Measurements from ENCODE around the gene ABLIM1. TPM values are rescaled to one million over a fixed set of nuclear protein-coding genes. Genes with fewer than 3 reads are reported as not detected.

ABLIM1 gene
- polyA plus RNA-seq, 3 donors = 0.33 to 0.91 (median 0.57) TPM

DNA sequence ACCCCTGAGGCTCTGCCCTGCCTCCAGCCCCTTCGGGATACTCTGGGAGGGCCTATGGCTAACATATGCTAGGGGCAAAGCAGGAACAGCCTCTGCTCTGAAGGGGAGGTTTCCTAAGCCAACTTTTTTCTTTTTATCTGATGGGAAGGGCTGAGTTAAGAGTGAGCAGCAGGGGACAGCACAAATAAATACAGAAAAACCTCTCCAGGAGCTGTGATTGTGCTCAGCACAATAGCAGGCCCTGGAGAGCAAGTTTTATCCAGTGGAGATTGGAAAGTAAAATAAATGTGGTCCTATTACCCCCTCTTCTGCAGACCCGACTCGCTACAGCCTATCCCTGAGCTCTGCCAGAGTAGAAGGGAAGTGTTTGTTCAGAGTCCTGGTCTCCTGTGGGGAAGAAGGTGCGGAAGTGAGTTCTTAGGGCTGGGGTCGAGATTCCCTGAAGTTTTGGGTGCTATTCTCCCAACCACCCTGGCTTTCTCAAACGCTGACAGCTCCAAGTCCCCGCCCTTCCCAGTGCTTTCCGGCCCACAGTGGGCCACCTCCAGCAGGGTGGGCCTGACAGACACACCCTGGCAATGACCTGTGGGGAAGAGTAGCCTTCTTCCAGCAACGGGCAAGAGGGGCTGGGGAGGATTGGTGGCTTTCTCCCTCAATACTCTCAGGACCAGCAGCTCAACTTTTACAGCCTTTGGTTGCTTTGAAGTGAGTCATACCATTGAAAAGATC, 230.8 kb downstream of the ABLIM1 start:
- Mint-ChIP-seq H3K9me3 (peaks cover 0 to 1% (median 0%) of the 10 kb centered on the region in 7 donors), H3K4me3 (no peak overlapping the region), H3K27me3 (ENCODE audit: low read depth in 3 of 3) (peaks cover 1 to 3% (median 2%) of the 10 kb centered on the region in 3 donors), H3K4me1 (no peaks in the 10 kb centered on the region), H3K27ac (peak overlapping the region in 1 of 7 donors; percentile 24), H3K36me3 (no peaks in the 10 kb centered on the region)
- no peak overlapping the region for H3K4me2 ChIP-seq (replicated peaks; ENCODE audit: extremely low read depth, low read length, poor library complexity, severe bottlenecking)
- H3K4me3 ChIP-seq (replicated peaks in 1 of 3; ENCODE audit: low read depth in 2 of 3, low read length in 3 of 3) = no peak overlapping the region
- no peak overlapping the region for H3K9ac ChIP-seq (ENCODE audit: insufficient read depth, low read length, poor library complexity, severe bottlenecking)
- no peaks in the 10 kb centered on the region for H3K27me3 ChIP-seq (ENCODE audit: control insufficient read depth in 2 of 2, insufficient read depth in 2 of 2, low read length in 2 of 2)
- intact Hi-C loops (cut with micrococcal nuclease) = no loop called here
- no peaks in the 10 kb centered on the region for H4K20me1 ChIP-seq (ENCODE audit: insufficient read depth, low read length)
- WGBS (ENCODE audit: insufficient coverage) = 91% methylated on average over 4 of the region's 9 CpGs
- H3K4me1 ChIP-seq (ENCODE audit: control insufficient read depth in 1 of 2, insufficient read depth in 2 of 2, low read length in 2 of 2) = no peaks in the 10 kb centered on the region
- no peak overlapping the region for H3K27ac ChIP-seq (ENCODE audit: low read depth in 1 of 2, low read length in 2 of 2)
- no peak for DNase-seq
- no peaks in the 10 kb centered on the region for H3K9me3 ChIP-seq (replicated peaks in 1 of 2; ENCODE audit: control insufficient read depth in 1 of 2, insufficient read depth in 1 of 2, low read length in 2 of 2)
- H2AFZ ChIP-seq (ENCODE audit: insufficient read depth, low read depth, low read length, poor library complexity, severe bottlenecking) = no peak overlapping the region
- no peaks in the 10 kb centered on the region for H3K79me2 ChIP-seq (ENCODE audit: insufficient read depth, low read length)
- TF ChIP-seq, protein P1, sequence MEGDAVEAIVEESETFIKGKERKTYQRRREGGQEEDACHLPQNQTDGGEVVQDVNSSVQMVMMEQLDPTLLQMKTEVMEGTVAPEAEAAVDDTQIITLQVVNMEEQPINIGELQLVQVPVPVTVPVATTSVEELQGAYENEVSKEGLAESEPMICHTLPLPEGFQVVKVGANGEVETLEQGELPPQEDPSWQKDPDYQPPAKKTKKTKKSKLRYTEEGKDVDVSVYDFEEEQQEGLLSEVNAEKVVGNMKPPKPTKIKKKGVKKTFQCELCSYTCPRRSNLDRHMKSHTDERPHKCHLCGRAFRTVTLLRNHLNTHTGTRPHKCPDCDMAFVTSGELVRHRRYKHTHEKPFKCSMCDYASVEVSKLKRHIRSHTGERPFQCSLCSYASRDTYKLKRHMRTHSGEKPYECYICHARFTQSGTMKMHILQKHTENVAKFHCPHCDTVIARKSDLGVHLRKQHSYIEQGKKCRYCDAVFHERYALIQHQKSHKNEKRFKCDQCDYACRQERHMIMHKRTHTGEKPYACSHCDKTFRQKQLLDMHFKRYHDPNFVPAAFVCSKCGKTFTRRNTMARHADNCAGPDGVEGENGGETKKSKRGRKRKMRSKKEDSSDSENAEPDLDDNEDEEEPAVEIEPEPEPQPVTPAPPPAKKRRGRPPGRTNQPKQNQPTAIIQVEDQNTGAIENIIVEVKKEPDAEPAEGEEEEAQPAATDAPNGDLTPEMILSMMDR (IDR thresholded peaks at IDR 0.05) = no peak
- no peaks in the 10 kb centered on the region for H3K36me3 ChIP-seq (replicated peaks in 1 of 2; ENCODE audit: control insufficient read depth in 1 of 2, insufficient read depth in 2 of 2, low read length in 2 of 2)

DNA sequence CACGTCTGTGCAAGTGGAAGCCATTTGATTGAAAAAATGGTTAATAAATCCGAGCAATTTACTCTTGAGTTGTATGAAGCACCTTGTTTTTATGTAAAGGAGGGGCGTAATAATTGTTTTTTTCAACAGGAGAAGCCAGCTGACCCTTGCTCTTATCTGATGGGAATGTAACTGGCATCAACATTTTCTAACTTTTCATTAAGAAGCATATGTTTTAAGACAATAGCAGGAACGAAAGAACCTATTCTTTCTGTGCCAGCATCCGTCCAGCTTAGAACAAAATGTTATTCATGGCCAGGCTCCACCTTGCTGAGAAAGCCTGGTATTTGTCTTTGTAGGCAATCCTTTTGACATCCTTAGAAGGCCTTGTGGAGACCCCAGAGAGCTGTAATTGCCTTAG, 231.6 kb downstream of the ABLIM1 start:
- Mint-ChIP-seq H3K27me3 (ENCODE audit: low read depth in 3 of 3) (peaks cover 1 to 3% (median 2%) of the 10 kb centered on the region in 3 donors), H3K27ac (no peak overlapping the region)
- TF ChIP-seq, protein P1 (IDR thresholded peaks at IDR 0.05) = no peak

More for the DNA sequence above, 231.6 kb downstream of the ABLIM1 start:
- whole genome bisulfite sequencing (ENCODE audit: insufficient coverage) = 100% methylated on average over 2 of the region's 5 CpGs
- Histone ChIP-seq H3K9ac (ENCODE audit: insufficient read depth, low read length, poor library complexity, severe bottlenecking) (no peak overlapping the region), H3K4me3 (replicated peaks in 1 of 3; ENCODE audit: low read depth in 2 of 3, low read length in 3 of 3) (no peak overlapping the region), H2AFZ (ENCODE audit: insufficient read depth, low read depth, low read length, poor library complexity, severe bottlenecking) (no peak overlapping the region), H3K4me2 (replicated peaks; ENCODE audit: extremely low read depth, low read length, poor library complexity, severe bottlenecking) (no peak overlapping the region), H3K4me1 (ENCODE audit: control insufficient read depth in 1 of 2, insufficient read depth in 2 of 2, low read length in 2 of 2) (no peaks in the 10 kb centered on the region), H3K36me3 (replicated peaks in 1 of 2; ENCODE audit: control insufficient read depth in 1 of 2, insufficient read depth in 2 of 2, low read length in 2 of 2) (no peaks in the 10 kb centered on the region), H4K20me1 (ENCODE audit: insufficient read depth, low read length) (no peaks in the 10 kb centered on the region), H3K27me3 (ENCODE audit: control insufficient read depth in 2 of 2, insufficient read depth in 2 of 2, low read length in 2 of 2) (no peaks in the 10 kb centered on the region), H3K9me3 (replicated peaks in 1 of 2; ENCODE audit: control insufficient read depth in 1 of 2, insufficient read depth in 1 of 2, low read length in 2 of 2) (no peaks in the 10 kb centered on the region), H3K27ac (ENCODE audit: low read depth in 1 of 2, low read length in 2 of 2) (no peak overlapping the region), H3K79me2 (ENCODE audit: insufficient read depth, low read length) (no peaks in the 10 kb centered on the region)
- H3K9me3 Mint-ChIP-seq = peaks cover 0 to 1% (median 0%) of the 10 kb centered on the region in 7 donors
- H3K4me1 Mint-ChIP-seq = no peaks in the 10 kb centered on the region
- H3K36me3 Mint-ChIP-seq = no peaks in the 10 kb centered on the region
- intact Hi-C loops (cut with micrococcal nuclease) = no loop called here
- no peak for DNase-seq
- H3K4me3 Mint-ChIP-seq = no peak overlapping the region

All from CD14-positive monocyte (primary cell).